ENCODE data around the gene SYCE3. TPM values are rescaled to one million over a fixed set of nuclear protein-coding genes. Genes with fewer than 3 reads are reported as not detected.

The SYCE3 gene
- total RNA-seq, 2 experiments from 2014 or later = not detected

- POLR2A ChIA-PET = interaction anchor here (0.6 to 3.7 kb wide), 8 partner anchors 14 to 321 kb away, joined by 3 to 33 read pairs (median 4); partner anchors contain the start of gene SCO2
- peaks cover 34% of the 10 kb centered on the region for H3K36me3 ChIP-seq (ENCODE audit: insufficient read depth, low read length)
- no TSS peak for BruUV-seq (replicated peaks)
- intact Hi-C loops (cut with micrococcal nuclease; ENCODE audit: unreplicated experiment) = loop anchor here (2.0 to 10.0 kb wide), 3 partner anchors 33 to 263 kb away; partner anchors contain the start of genes MAPK11, SBF1 and TUBGCP6
- H2AFZ ChIP-seq (ENCODE audit: low read length) = peak within 1 kb of the TSS; percentile 84
- peak within 1 kb of the TSS; percentile 59 for H3K27ac ChIP-seq (ENCODE audit: low read depth, low read length, poor library complexity, severe bottlenecking)
- CTCF ChIA-PET (ENCODE audit: unreplicated experiment) = interaction anchor here (0.6 to 2.3 kb wide), 4 partner anchors 18 to 247 kb away, joined by 3 to 9 read pairs (median 6); partner anchors contain the start of gene SCO2
- H3K4me3 ChIP-seq (ENCODE audit: low read depth, low read length, poor library complexity, severe bottlenecking) = peak within 1 kb of the TSS; percentile 100
- no peaks in the 10 kb centered on the region for H3K9me3 ChIP-seq (ENCODE audit: low read length)
- no peak for TF ChIP-seq EZH2phosphoT487 (IDR thresholded peaks at IDR 0.05; ENCODE audit: borderline replicate concordance, low read depth, low read length)
- no peak for TF ChIP-seq CTCF (conservative IDR thresholded peaks at IDR 0.05; ENCODE audit: low read length)
- H3K4me2 ChIP-seq (ENCODE audit: low read length) = peak within 1 kb of the TSS; percentile 97
- H3K9me2 ChIP-seq (ENCODE audit: insufficient read depth, low read length) = no peaks in the 10 kb centered on the region
- DNase-seq (ENCODE audit: low spot score) = peak; percentile 90
- H4K20me1 ChIP-seq (ENCODE audit: insufficient read depth, low read length) = peaks cover 4% of the 10 kb centered on the region; the same call in 1 of the 2 replicates
- H3K4me1 ChIP-seq (ENCODE audit: insufficient read depth, low read length, poor library complexity, severe bottlenecking) = peaks cover 27% of the 10 kb centered on the region
- peaks cover 45% of the 10 kb centered on the region for H3K79me2 ChIP-seq (ENCODE audit: insufficient read depth, low read depth, low read length)
These were observed 55.2 kb downstream of the SYCE3 start, which contains the start of gene LMF2 for GRCh38 chr22:50507421-50507990. Gene LMF2, minus strand, starts transcription at chr22:50507702. Its CDS starts 27 bp downstream, at chr22:50507675.

GRCh38 chr22:50506611-50507420 lies 55.9 kb downstream of the SYCE3 start:
- ChIA-PET CTCF (ENCODE audit: unreplicated experiment) (no interaction called here), POLR2A (interaction anchor here (1.1 to 3.7 kb wide), 2 partner anchors 18 to 115 kb away, joined by 4 to 33 read pairs; partner anchors contain the start of gene SCO2)
- Histone ChIP-seq H3K27ac (ENCODE audit: low read depth, low read length, poor library complexity, severe bottlenecking) (peak overlapping the region; percentile 44), H3K4me1 (ENCODE audit: insufficient read depth, low read length, poor library complexity, severe bottlenecking) (peaks cover 27% of the 10 kb centered on the region), H3K9me2 (ENCODE audit: insufficient read depth, low read length) (no peaks in the 10 kb centered on the region), H3K4me2 (ENCODE audit: low read length) (peak overlapping the region; percentile 90), H3K79me2 (ENCODE audit: insufficient read depth, low read depth, low read length) (peaks cover 38% of the 10 kb centered on the region), H3K4me3 (ENCODE audit: low read depth, low read length, poor library complexity, severe bottlenecking) (peak overlapping the region; percentile 100), H3K9me3 (ENCODE audit: low read length) (no peaks in the 10 kb centered on the region), H2AFZ (ENCODE audit: low read length) (peak overlapping the region; percentile 84), H3K36me3 (ENCODE audit: insufficient read depth, low read length) (peaks cover 27% of the 10 kb centered on the region; the same call in 1 of the 2 replicates), H4K20me1 (ENCODE audit: insufficient read depth, low read length) (peaks cover 4% of the 10 kb centered on the region; the same call in 1 of the 2 replicates)
- BruUV-seq (replicated peaks) = no TSS peak
- intact Hi-C loops (cut with micrococcal nuclease; ENCODE audit: unreplicated experiment) = loop anchor here (2.0 to 10.0 kb wide), 3 partner anchors 32 to 262 kb away; partner anchors contain the start of genes MAPK11, SBF1 and TUBGCP6
- TF ChIP-seq CTCF (conservative IDR thresholded peaks at IDR 0.05; ENCODE audit: low read length) = no peak
- TF ChIP-seq EZH2phosphoT487 (IDR thresholded peaks at IDR 0.05; ENCODE audit: borderline replicate concordance, low read depth, low read length) = no peak
- no peak for DNase-seq (ENCODE audit: low spot score)

Data from OCI-LY7 (cell line).